GM10266 (cell line): ENCODE measurements around the gene WFIKKN1.

ENCODE experiments used
- DNase-seq: peaks from one replicate; pipeline ENCODE4 v3.0.0; 2012; ENCODE audit errors: extremely low spot score
- CTCF ChIP-seq: IDR thresholded peaks from 2 replicates; pipeline ENCODE4 v1.5.1; 2012; ENCODE audit warnings: mild to moderate bottlenecking, low read depth; ENCODE audit not compliant: control insufficient read depth, insufficient read depth; ENCODE audit errors: missing control alignments

The WFIKKN1 gene

GRCh38 chr16:678209-678857, 47.5 kb downstream of the WFIKKN1 start:
- TF ChIP-seq CTCF, result no peak
- no peak for DNase-seq

- TF ChIP-seq CTCF, result no peak
- DNase-seq, result peak; percentile 73
These were observed 48.4 kb downstream of the WFIKKN1 start for GRCh38 chr16:678858-679813.

- TF ChIP-seq CTCF, result no peak
- peak; percentile 94 for DNase-seq
These were observed 49.2 kb downstream of the WFIKKN1 start, which contains the start of gene STUB1 for GRCh38 chr16:679814-680624. TSS of gene STUB1 (plus strand) at chr16:680410. CDS start at chr16:680526, 116 bp downstream.

- no peak for DNase-seq
- TF ChIP-seq CTCF, result no peak
These were observed 49.8 kb downstream of the WFIKKN1 start for GRCh38 chr16:680625-680945.

- no peak for DNase-seq
- peak; percentile 25 for TF ChIP-seq CTCF
These were observed 50.4 kb downstream of the WFIKKN1 start for GRCh38 chr16:680967-681745.

- DNase-seq, result no peak
- no peak for TF ChIP-seq CTCF
These were observed 51.1 kb downstream of the WFIKKN1 start for GRCh38 chr16:681746-682427.
